ENCODE data around the gene SLC43A1. TPM values are rescaled to one million over a fixed set of nuclear protein-coding genes. Genes with fewer than 3 reads are reported as not detected.

The SLC43A1 gene
- total RNA-seq, 1 experiment from 2014 or later, result 27.1 TPM

DNA sequence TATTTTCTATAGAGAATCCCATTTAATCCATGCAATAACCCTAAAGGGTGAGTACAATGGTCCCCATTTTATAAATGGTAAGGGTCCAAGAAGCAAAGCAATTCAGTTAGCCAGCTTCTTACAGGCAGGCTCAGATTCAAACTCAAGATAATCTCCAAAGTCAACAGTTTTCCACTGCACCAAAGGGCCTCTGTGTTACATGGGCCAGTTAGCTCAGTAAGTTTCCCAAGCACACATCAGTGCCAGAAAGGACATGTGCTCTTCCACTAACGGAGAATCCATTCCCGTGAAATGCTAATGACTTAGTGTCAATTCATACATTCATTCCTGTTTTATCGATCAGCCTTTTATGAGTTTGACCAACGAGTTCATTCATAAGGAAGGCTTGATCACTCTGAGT lies 11.0 kb downstream of the SLC43A1 start (continued):
- TF ChIP-seq, protein P1, sequence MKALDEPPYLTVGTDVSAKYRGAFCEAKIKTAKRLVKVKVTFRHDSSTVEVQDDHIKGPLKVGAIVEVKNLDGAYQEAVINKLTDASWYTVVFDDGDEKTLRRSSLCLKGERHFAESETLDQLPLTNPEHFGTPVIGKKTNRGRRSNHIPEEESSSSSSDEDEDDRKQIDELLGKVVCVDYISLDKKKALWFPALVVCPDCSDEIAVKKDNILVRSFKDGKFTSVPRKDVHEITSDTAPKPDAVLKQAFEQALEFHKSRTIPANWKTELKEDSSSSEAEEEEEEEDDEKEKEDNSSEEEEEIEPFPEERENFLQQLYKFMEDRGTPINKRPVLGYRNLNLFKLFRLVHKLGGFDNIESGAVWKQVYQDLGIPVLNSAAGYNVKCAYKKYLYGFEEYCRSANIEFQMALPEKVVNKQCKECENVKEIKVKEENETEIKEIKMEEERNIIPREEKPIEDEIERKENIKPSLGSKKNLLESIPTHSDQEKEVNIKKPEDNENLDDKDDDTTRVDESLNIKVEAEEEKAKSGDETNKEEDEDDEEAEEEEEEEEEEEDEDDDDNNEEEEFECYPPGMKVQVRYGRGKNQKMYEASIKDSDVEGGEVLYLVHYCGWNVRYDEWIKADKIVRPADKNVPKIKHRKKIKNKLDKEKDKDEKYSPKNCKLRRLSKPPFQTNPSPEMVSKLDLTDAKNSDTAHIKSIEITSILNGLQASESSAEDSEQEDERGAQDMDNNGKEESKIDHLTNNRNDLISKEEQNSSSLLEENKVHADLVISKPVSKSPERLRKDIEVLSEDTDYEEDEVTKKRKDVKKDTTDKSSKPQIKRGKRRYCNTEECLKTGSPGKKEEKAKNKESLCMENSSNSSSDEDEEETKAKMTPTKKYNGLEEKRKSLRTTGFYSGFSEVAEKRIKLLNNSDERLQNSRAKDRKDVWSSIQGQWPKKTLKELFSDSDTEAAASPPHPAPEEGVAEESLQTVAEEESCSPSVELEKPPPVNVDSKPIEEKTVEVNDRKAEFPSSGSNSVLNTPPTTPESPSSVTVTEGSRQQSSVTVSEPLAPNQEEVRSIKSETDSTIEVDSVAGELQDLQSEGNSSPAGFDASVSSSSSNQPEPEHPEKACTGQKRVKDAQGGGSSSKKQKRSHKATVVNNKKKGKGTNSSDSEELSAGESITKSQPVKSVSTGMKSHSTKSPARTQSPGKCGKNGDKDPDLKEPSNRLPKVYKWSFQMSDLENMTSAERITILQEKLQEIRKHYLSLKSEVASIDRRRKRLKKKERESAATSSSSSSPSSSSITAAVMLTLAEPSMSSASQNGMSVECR (CRISPR knock-in tag; IDR thresholded peaks at IDR 0.05; ENCODE audit: borderline replicate concordance), result no peak
- TF ChIP-seq GABPB1 (CRISPR knock-in tag; IDR thresholded peaks at IDR 0.05), result no peak
- TF ChIP-seq SOX15 (CRISPR knock-in tag; IDR thresholded peaks at IDR 0.05), result no peak
- TF ChIP-seq IRF2 (CRISPR knock-in tag; IDR thresholded peaks at IDR 0.05; ENCODE audit: borderline replicate concordance, low read depth), result no peak
- no peak for TF ChIP-seq CBFB (CRISPR knock-in tag; IDR thresholded peaks at IDR 0.05; ENCODE audit: low read depth)
- no peak for TF ChIP-seq ELF4 (CRISPR knock-in tag; IDR thresholded peaks at IDR 0.05; ENCODE audit: low read depth)
- TF ChIP-seq, protein P2, sequence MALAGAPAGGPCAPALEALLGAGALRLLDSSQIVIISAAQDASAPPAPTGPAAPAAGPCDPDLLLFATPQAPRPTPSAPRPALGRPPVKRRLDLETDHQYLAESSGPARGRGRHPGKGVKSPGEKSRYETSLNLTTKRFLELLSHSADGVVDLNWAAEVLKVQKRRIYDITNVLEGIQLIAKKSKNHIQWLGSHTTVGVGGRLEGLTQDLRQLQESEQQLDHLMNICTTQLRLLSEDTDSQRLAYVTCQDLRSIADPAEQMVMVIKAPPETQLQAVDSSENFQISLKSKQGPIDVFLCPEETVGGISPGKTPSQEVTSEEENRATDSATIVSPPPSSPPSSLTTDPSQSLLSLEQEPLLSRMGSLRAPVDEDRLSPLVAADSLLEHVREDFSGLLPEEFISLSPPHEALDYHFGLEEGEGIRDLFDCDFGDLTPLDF (CRISPR knock-in tag; IDR thresholded peaks at IDR 0.05), result no peak

DNA sequence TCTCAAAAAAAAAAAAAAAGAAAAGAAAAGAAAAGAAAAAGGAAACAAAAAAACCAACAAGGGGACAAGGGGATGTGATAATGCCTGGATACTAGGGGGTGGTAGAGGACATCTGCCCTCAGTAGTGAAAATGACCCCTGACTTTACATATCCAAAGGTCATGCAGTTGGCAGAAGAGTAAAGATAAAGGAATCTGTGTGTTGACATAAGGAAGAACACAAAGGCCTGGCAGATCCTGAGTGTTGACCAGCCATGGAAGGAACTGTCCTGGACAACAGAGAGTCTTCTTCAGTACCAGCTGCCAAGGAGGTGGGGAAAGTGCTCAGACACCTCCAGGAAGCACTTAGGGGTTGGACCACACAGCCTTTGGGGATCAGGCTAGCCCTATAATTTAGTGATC lies 12.6 kb downstream of the SLC43A1 start:
- ChIA-PET POLR2A (interaction anchor here (0.5 to 1.3 kb wide), 3 partner anchors 12 to 137 kb away, joined by 3 to 4 read pairs (median 4); partner anchors contain the start of gene SLC43A1), CTCF (interaction anchor here (0.6 to 4.8 kb wide), 9 partner anchors 10 to 283 kb away, joined by 3 to 66 read pairs (median 4); partner anchors contain the start of gene SLC43A1)
- peaks cover 5% of the 10 kb centered on the region for H3K36me3 Mint-ChIP-seq
- H3K27ac Mint-ChIP-seq, result no peak overlapping the region
- no peaks in the 10 kb centered on the region; the same call in 1 of the 2 replicates for H3K27me3 Mint-ChIP-seq (ENCODE audit: low read depth)
- ATAC-seq, result no peak
- H3K4me1 Mint-ChIP-seq, result peaks cover 40% of the 10 kb centered on the region
- H3K4me3 Mint-ChIP-seq, result no peak overlapping the region
- no peaks in the 10 kb centered on the region for H3K9me3 Mint-ChIP-seq
- no peak for DNase-seq (ENCODE audit: low spot score)
- TF ChIP-seq, protein P1 (CRISPR knock-in tag; IDR thresholded peaks at IDR 0.05; ENCODE audit: borderline replicate concordance), result no peak
- TF ChIP-seq, protein P3, sequence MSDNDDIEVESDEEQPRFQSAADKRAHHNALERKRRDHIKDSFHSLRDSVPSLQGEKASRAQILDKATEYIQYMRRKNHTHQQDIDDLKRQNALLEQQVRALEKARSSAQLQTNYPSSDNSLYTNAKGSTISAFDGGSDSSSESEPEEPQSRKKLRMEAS (CRISPR knock-in tag; IDR thresholded peaks at IDR 0.05), result no peak
- TF ChIP-seq, protein P4, sequence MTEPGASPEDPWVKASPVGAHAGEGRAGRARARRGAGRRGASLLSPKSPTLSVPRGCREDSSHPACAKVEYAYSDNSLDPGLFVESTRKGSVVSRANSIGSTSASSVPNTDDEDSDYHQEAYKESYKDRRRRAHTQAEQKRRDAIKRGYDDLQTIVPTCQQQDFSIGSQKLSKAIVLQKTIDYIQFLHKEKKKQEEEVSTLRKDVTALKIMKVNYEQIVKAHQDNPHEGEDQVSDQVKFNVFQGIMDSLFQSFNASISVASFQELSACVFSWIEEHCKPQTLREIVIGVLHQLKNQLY (CRISPR knock-in tag; IDR thresholded peaks at IDR 0.05), result no peak
- TF ChIP-seq, protein P5, sequence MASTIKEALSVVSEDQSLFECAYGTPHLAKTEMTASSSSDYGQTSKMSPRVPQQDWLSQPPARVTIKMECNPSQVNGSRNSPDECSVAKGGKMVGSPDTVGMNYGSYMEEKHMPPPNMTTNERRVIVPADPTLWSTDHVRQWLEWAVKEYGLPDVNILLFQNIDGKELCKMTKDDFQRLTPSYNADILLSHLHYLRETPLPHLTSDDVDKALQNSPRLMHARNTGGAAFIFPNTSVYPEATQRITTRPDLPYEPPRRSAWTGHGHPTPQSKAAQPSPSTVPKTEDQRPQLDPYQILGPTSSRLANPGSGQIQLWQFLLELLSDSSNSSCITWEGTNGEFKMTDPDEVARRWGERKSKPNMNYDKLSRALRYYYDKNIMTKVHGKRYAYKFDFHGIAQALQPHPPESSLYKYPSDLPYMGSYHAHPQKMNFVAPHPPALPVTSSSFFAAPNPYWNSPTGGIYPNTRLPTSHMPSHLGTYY (CRISPR knock-in tag; IDR thresholded peaks at IDR 0.05), result no peak
- TF ChIP-seq CREM (CRISPR knock-in tag; IDR thresholded peaks at IDR 0.05) (no peak), ZBTB21 (CRISPR knock-in tag; IDR thresholded peaks at IDR 0.05; ENCODE audit: borderline replicate concordance) (no peak), GTF2I (CRISPR knock-in tag; conservative IDR thresholded peaks at IDR 0.05) (no peak), ZNF232 (CRISPR knock-in tag; IDR thresholded peaks at IDR 0.05) (no peak), CREB1 (CRISPR knock-in tag; IDR thresholded peaks at IDR 0.05) (no peak), SMAD3 (CRISPR knock-in tag; IDR thresholded peaks at IDR 0.05; ENCODE audit: borderline replicate concordance) (no peak), ZNF317 (CRISPR knock-in tag; IDR thresholded peaks at IDR 0.05; ENCODE audit: borderline replicate concordance, low read depth) (no peak)
- TF ChIP-seq, protein P2 (CRISPR knock-in tag; IDR thresholded peaks at IDR 0.05), result no peak
- TF ChIP-seq, protein P6, sequence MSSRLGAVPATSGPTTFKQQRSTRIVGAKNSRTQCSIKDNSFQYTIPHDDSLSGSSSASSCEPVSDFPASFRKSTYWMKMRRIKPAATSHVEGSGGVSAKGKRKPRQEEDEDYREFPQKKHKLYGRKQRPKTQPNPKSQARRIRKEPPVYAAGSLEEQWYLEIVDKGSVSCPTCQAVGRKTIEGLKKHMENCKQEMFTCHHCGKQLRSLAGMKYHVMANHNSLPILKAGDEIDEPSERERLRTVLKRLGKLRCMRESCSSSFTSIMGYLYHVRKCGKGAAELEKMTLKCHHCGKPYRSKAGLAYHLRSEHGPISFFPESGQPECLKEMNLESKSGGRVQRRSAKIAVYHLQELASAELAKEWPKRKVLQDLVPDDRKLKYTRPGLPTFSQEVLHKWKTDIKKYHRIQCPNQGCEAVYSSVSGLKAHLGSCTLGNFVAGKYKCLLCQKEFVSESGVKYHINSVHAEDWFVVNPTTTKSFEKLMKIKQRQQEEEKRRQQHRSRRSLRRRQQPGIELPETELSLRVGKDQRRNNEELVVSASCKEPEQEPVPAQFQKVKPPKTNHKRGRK (CRISPR knock-in tag; IDR thresholded peaks at IDR 0.05; ENCODE audit: borderline replicate concordance), result no peak
- TF ChIP-seq, protein P7, sequence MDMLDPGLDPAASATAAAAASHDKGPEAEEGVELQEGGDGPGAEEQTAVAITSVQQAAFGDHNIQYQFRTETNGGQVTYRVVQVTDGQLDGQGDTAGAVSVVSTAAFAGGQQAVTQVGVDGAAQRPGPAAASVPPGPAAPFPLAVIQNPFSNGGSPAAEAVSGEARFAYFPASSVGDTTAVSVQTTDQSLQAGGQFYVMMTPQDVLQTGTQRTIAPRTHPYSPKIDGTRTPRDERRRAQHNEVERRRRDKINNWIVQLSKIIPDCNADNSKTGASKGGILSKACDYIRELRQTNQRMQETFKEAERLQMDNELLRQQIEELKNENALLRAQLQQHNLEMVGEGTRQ (CRISPR knock-in tag; IDR thresholded peaks at IDR 0.05), result no peak
